Panc1 (cell line): ENCODE data around the gene FOXJ2. TPM values are rescaled to one million over a fixed set of nuclear protein-coding genes. Genes with fewer than 3 reads are reported as not detected.

Experiments
- ATAC-seq: fragments of 200-7000 bp; cut with Tn5 transposase; 2 replicates; pipeline ENCODE4 v1.9.1; 2020; ENCODE audit warnings: mild to moderate bottlenecking, moderate library complexity
- BruUV-seq: library from RNA; stranded (reverse); fragments of 400-500 nt; replicated peaks from 2 replicates; lab custom pipeline; 2021; lab: Mats Ljungman, UMichigan
- CTCF ChIA-PET: fragments of 300-600 bp; sonication (Branson Sonifier 250); formaldehyde crosslinking; loops from one replicate; lab custom pipeline; 2022; ENCODE audit warnings: antibody characterized with exemption; lab: Charles Lee
- POLR2A ChIA-PET: fragments of 300-600 bp; sonication (Branson Sonifier 250); formaldehyde crosslinking; loops from one replicate; lab custom pipeline; 2022; ENCODE audit warnings: antibody characterized with exemption; lab: Charles Lee
- DNase-seq: peaks from one replicate; pipeline ENCODE4 v3.0.0-alpha.2; 2010; ENCODE audit warnings: low read depth, low spot score
- H3K27ac ChIP-seq: 2 replicates; pipeline ENCODE4 v1.5.1; 2011; ENCODE audit warnings: mild to moderate bottlenecking, low read length, inconsistent platforms
- H3K27me3 ChIP-seq: fragments of 200-500 bp; sonication (Bioruptor generic); 2 replicates; pipeline ENCODE4 v1.6.0; 2014; ENCODE audit warnings: low read length, inconsistent platforms; ENCODE audit not compliant: control insufficient read depth, insufficient read depth
- H3K36me3 ChIP-seq: fragments of 200-500 bp; sonication (Bioruptor generic); 2 replicates; pipeline ENCODE4 v1.5.1; 2014; ENCODE audit warnings: inconsistent platforms, mild to moderate bottlenecking, low read length, moderate library complexity; ENCODE audit not compliant: control insufficient read depth, insufficient read depth
- H3K4me1 ChIP-seq: 2 replicates; pipeline ENCODE4 v1.5.1; 2011; ENCODE audit warnings: inconsistent platforms, mild to moderate bottlenecking, low read length, moderate library complexity; ENCODE audit not compliant: control insufficient read depth, insufficient read depth
- H3K4me3 ChIP-seq, 2 experiments: 2 replicates each; pipeline ENCODE4 v1.5.1; 2011 to 2012; ENCODE audit warnings: low read depth in 2 of 2, low read length in 2 of 2, mild to moderate bottlenecking in 2 of 2, inconsistent platforms in 1 of 2, moderate library complexity in 1 of 2
- H3K9me3 ChIP-seq: fragments of 200-500 bp; sonication (Bioruptor generic); 2 replicates; pipeline ENCODE4 v1.5.1; 2014; ENCODE audit warnings: low read depth, mild to moderate bottlenecking, inconsistent platforms, low read length, moderate library complexity; ENCODE audit not compliant: control insufficient read depth, insufficient read depth
- POLR2AphosphoS5 ChIP-seq: IDR thresholded peaks from 2 replicates; pipeline ENCODE4 v1.6.1; 2012; ENCODE audit warnings: mild to moderate bottlenecking, low read depth, low read length, moderate library complexity
- REST ChIP-seq, 2 experiments: IDR thresholded peaks; 2 replicates each; pipeline ENCODE4 v1.6.1; 2011 to 2012; ENCODE audit warnings: low read depth in 2 of 2, control low read depth in 1 of 2, low read length in 1 of 2, mild to moderate bottlenecking in 1 of 2, moderate library complexity in 1 of 2; ENCODE audit not compliant: insufficient read depth in 1 of 2
- SIN3A ChIP-seq: IDR thresholded peaks from 2 replicates; pipeline ENCODE4 v1.6.1; 2012; ENCODE audit warnings: low read depth, mild to moderate bottlenecking, low read length, moderate library complexity, borderline replicate concordance; ENCODE audit not compliant: insufficient read depth
- TCF7L2 ChIP-seq: IDR thresholded peaks from 2 replicates; pipeline ENCODE4 v1.6.1; 2011; ENCODE audit warnings: mild to moderate bottlenecking, low read depth, low read length, inconsistent platforms
- in situ Hi-C: cut with HindIII; loops from 2 replicates; pipeline ENCODE4 v1.10.0; 2016; ENCODE audit warnings: low sequenced_read_pairs, low pct_unique_long_range_greater_than_20kb
- intact Hi-C: fragments of 100-400 bp; cut with micrococcal nuclease; formaldehyde crosslinking; loops from one replicate; pipeline ENCODE4 v1.10.0; 2022; ENCODE audit not compliant: unreplicated experiment
- total RNA-seq: library from RNA; stranded (reverse); gene quantifications from one replicate; pipeline ENCODE4 v1.2.1, GENCODE V29; 2021; ENCODE audit not compliant: unreplicated experiment
- TF ChIP-seq, protein P1 (sequence below): fragments of 450-650 bp; IDR thresholded peaks from 2 replicates; pipeline ENCODE4 v1.5.1; 2017; ENCODE audit warnings: mild to moderate bottlenecking

The FOXJ2 gene
- total RNA-seq, 1 experiment from 2014 or later = 10.9 TPM

GRCh38 chr12:8047842-8048241 lies 15.3 kb downstream of the FOXJ2 start:
- no peak overlapping the region for H3K27ac ChIP-seq
- in situ Hi-C loops = no loop called here
- H3K27me3 ChIP-seq = no peaks in the 10 kb centered on the region
- H3K4me3 ChIP-seq = no peak overlapping the region
- CTCF ChIA-PET = no interaction called here
- TF ChIP-seq POLR2AphosphoS5 = no peak
- TF ChIP-seq REST (IDR thresholded peaks at IDR 0.05; ENCODE audit: insufficient read depth in 1 of 2, low read depth in 2 of 2, low read length in 1 of 2) = no peak
- TF ChIP-seq SIN3A = no peak
- no peak for TF ChIP-seq TCF7L2
- TF ChIP-seq, protein P1, sequence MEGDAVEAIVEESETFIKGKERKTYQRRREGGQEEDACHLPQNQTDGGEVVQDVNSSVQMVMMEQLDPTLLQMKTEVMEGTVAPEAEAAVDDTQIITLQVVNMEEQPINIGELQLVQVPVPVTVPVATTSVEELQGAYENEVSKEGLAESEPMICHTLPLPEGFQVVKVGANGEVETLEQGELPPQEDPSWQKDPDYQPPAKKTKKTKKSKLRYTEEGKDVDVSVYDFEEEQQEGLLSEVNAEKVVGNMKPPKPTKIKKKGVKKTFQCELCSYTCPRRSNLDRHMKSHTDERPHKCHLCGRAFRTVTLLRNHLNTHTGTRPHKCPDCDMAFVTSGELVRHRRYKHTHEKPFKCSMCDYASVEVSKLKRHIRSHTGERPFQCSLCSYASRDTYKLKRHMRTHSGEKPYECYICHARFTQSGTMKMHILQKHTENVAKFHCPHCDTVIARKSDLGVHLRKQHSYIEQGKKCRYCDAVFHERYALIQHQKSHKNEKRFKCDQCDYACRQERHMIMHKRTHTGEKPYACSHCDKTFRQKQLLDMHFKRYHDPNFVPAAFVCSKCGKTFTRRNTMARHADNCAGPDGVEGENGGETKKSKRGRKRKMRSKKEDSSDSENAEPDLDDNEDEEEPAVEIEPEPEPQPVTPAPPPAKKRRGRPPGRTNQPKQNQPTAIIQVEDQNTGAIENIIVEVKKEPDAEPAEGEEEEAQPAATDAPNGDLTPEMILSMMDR = no peak
- no peaks in the 10 kb centered on the region for H3K4me1 ChIP-seq
- BruUV-seq = no TSS peak
- no peaks in the 10 kb centered on the region for H3K9me3 ChIP-seq
- intact Hi-C loops = no loop called here
- DNase-seq (no peak), ATAC-seq (no peak)
- POLR2A ChIA-PET = no interaction called here
- no peaks in the 10 kb centered on the region for H3K36me3 ChIP-seq

DNA sequence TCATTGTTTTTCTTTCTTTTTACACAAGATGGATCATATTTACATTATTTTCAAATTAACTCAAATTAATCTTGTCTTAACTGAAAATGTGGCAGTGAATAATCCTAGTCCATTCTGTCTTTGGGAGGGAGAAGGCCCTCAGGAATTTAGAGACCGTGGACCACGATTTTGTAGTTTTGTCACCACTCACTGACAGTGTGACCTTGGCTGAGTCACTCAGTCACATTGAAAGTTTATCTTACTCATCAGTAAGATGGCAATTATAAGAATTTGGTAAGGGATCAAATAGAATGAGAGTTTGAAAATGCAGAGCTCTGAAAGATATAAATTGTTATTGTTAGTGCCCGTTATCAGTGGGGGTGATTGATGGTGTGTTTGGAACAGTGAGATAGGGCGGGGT lies 16.4 kb downstream of the FOXJ2 start:
- Histone ChIP-seq H3K9me3 (no peaks in the 10 kb centered on the region), H3K36me3 (no peaks in the 10 kb centered on the region), H3K4me1 (no peaks in the 10 kb centered on the region), H3K27ac (no peak overlapping the region), H3K4me3 (no peak overlapping the region), H3K27me3 (no peaks in the 10 kb centered on the region)
- TF ChIP-seq REST (IDR thresholded peaks at IDR 0.05; ENCODE audit: insufficient read depth in 1 of 2, low read depth in 2 of 2, low read length in 1 of 2) (no peak), POLR2AphosphoS5 (no peak), SIN3A (no peak), TCF7L2 (no peak)
- TF ChIP-seq, protein P1 = no peak
- in situ Hi-C loops (no loop called here), intact Hi-C loops (no loop called here)
- POLR2A ChIA-PET = no interaction called here
- CTCF ChIA-PET = no interaction called here
- BruUV-seq = no TSS peak
- no peak for ATAC-seq
- no peak for DNase-seq
